ENCODE measurements around the gene UBAC2.

DNA sequence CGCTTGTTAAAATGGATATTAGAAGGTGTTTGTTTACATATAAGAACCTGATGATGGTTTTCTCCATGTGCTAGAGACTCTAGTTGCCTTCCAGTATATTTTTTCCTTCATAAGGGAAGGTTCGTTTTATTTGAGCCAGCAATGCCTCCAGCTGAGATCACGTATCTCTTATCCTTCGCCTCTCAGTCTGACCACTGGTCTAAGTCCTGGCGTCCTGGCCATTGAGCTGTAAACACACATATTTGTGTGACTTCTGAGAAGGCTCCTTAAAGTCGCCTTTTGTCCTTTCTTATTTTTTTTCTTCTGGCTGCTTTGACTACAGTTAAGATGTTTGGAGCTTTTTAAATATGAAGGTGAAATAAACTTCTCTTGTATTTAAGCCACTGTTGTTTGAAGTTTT, 130.3 kb downstream of the UBAC2 start:
- TF ChIP-seq, protein P1, sequence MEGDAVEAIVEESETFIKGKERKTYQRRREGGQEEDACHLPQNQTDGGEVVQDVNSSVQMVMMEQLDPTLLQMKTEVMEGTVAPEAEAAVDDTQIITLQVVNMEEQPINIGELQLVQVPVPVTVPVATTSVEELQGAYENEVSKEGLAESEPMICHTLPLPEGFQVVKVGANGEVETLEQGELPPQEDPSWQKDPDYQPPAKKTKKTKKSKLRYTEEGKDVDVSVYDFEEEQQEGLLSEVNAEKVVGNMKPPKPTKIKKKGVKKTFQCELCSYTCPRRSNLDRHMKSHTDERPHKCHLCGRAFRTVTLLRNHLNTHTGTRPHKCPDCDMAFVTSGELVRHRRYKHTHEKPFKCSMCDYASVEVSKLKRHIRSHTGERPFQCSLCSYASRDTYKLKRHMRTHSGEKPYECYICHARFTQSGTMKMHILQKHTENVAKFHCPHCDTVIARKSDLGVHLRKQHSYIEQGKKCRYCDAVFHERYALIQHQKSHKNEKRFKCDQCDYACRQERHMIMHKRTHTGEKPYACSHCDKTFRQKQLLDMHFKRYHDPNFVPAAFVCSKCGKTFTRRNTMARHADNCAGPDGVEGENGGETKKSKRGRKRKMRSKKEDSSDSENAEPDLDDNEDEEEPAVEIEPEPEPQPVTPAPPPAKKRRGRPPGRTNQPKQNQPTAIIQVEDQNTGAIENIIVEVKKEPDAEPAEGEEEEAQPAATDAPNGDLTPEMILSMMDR (conservative IDR thresholded peaks at IDR 0.05): no peak
- no peak for TF ChIP-seq ZFX (IDR thresholded peaks at IDR 0.05)
